GM18520 (cell line): ENCODE results near the gene PIP5K1C.
"Not testable (repeated sequence)": the region's sequence is repeated elsewhere in the genome, so short reads cannot be mapped to it uniquely, and the experiment has no call there.

Experiments
- ATAC-seq: cut with Tn5 transposase; IDR thresholded peaks from one replicate; pipeline ENCODE4 v1.9.1; 2021; ENCODE audit not compliant: unreplicated experiment

PIP5K1C gene

GRCh38 chr19:3648037-3648905 lies 52.0 kb downstream of the PIP5K1C start:
- ATAC-seq = no peak

GRCh38 chr19:3647102-3647501 lies 53.2 kb downstream of the PIP5K1C start:
- not testable (repeated sequence) for ATAC-seq

- no peak for ATAC-seq
These were observed 53.8 kb downstream of the PIP5K1C start for GRCh38 chr19:3646336-3647092.

GRCh38 chr19:3645726-3646125 lies 54.5 kb downstream of the PIP5K1C start:
- no peak for ATAC-seq

- ATAC-seq = no peak
These were observed 55.2 kb downstream of the PIP5K1C start for GRCh38 chr19:3645067-3645396.

GRCh38 chr19:3644351-3645066 lies 55.8 kb downstream of the PIP5K1C start:
- no peak for ATAC-seq

GRCh38 chr19:3643674-3644313 lies 56.5 kb downstream of the PIP5K1C start:
- ATAC-seq = no peak

GRCh38 chr19:3642987-3643673 lies 57.1 kb downstream of the PIP5K1C start:
- no peak for ATAC-seq

GRCh38 chr19:3642296-3642695 lies 58.0 kb downstream of the PIP5K1C start:
- ATAC-seq = no peak

GRCh38 chr19:3641515-3642269 lies 58.6 kb downstream of the PIP5K1C start:
- ATAC-seq = no peak

- no peak for ATAC-seq
These were observed 60.8 kb downstream of the PIP5K1C start for GRCh38 chr19:3639479-3639878.

GRCh38 chr19:3638208-3639193 lies 61.8 kb downstream of the PIP5K1C start:
- ATAC-seq = no peak

- no peak for ATAC-seq
These were observed 62.6 kb downstream of the PIP5K1C start for GRCh38 chr19:3637621-3638020.

GRCh38 chr19:3636962-3637361 lies 63.3 kb downstream of the PIP5K1C start:
- no peak for ATAC-seq

- no peak for ATAC-seq
These were observed 63.8 kb downstream of the PIP5K1C start for GRCh38 chr19:3636506-3636905.

- no peak for ATAC-seq
These were observed 65.7 kb downstream of the PIP5K1C start for GRCh38 chr19:3634496-3635045.

GRCh38 chr19:3633559-3633988 lies 66.7 kb downstream of the PIP5K1C start:
- no peak for ATAC-seq
